T-helper 9 cell (primary cell): Measurements from ENCODE around the gene RERE.
A peak's percentile ranks its signal among the peaks of the same experiment; 100 is the strongest.

Source experiments
- DNase-seq: peaks from one replicate; pipeline ENCODE4 v3.0.0-alpha.2; 2020

The RERE gene

GRCh38 chr1:8355439-8356255 is 461.8 kb downstream of the RERE start:
- DNase-seq = no peak

- no peak for DNase-seq
Observed at GRCh38 chr1:8354038-8354437, 463.4 kb downstream of the RERE start.

GRCh38 chr1:8352886-8353785 is 464.3 kb downstream of the RERE start:
- no peak for DNase-seq

GRCh38 chr1:8352471-8352845 is 465.0 kb downstream of the RERE start:
- DNase-seq = no peak

GRCh38 chr1:8351693-8352470 is 465.6 kb downstream of the RERE start:
- no peak for DNase-seq

GRCh38 chr1:8350914-8351684 is 466.3 kb downstream of the RERE start:
- no peak for DNase-seq

- no peak for DNase-seq
Observed at GRCh38 chr1:8349961-8350360, 467.5 kb downstream of the RERE start.

- DNase-seq = no peak
Observed at GRCh38 chr1:8349473-8349865, 468.0 kb downstream of the RERE start.

- DNase-seq = peak; percentile 67
Observed at GRCh38 chr1:8348777-8349472, 468.5 kb downstream of the RERE start.

- DNase-seq = no peak
Observed at GRCh38 chr1:8348047-8348776, 469.2 kb downstream of the RERE start.

GRCh38 chr1:8347635-8348034 is 469.8 kb downstream of the RERE start:
- no peak for DNase-seq

GRCh38 chr1:8345621-8346415 is 471.6 kb downstream of the RERE start:
- no peak for DNase-seq

GRCh38 chr1:8344893-8345507 is 472.4 kb downstream of the RERE start:
- DNase-seq = no peak

- DNase-seq = no peak
Observed at GRCh38 chr1:8343464-8344001, 473.9 kb downstream of the RERE start.

GRCh38 chr1:8343044-8343443 is 474.4 kb downstream of the RERE start:
- DNase-seq = no peak

- DNase-seq = no peak
Observed at GRCh38 chr1:8342325-8342724, 475.1 kb downstream of the RERE start.

GRCh38 chr1:8340448-8340847 is 477.0 kb downstream of the RERE start:
- no peak for DNase-seq

GRCh38 chr1:8339203-8339600 is 478.2 kb downstream of the RERE start:
- DNase-seq = no peak

- no peak for DNase-seq
Observed at GRCh38 chr1:8338526-8339202, 478.8 kb downstream of the RERE start.
